Measurements from ENCODE around the gene HNRNPR.
A peak's percentile ranks its signal among the peaks of the same experiment; 100 is the strongest.

HNRNPR gene

DNA sequence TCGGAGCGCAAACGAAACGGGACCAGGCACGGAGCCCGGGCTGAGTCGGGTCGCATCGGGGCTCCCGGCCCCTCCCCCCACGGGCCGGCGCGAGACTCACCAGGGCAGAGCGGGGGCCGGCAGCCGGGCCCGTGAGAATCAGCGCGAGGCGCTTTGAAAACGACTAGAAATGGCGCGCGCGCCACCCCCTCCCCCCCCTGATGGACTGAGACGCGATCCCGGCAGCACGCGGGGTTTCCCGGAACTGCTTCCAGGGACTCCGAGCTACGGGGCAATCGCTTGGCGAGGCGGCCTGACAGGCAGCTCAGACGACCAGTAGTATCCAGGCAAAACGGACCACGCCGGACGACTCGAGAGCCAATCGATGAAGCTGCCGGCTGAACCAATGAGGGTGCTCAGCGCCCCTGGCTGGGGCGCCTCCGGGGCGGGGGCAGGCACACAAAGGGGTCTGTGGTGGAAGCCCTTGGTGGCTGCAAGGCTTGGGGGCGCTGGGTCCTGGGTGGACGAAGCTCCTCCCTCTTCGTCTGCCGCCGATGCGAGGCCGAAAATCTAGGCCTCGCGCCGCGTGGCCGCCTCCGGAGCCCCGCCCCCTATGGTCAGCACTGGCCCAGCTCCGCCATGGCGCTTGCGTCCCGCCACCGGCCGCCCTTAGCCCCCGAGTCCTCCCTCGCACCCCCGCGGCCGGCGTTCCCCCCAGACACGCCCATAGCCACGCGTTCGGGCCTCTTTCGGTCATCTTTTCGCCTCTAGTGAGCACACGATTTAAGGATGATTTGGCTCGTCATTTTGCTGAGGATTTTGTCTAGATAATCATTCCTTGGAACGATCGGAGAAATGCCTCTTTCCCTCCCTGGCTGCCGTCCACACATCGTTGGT is at the start of gene HNRNPR:
Gene HNRNPR (minus strand): TSS at position 174 of the 876 bp plus-strand sequence. CDS start 3,276 bp downstream, outside the sequence.
- no peak for TF ChIP-seq CTCF (conservative IDR thresholded peaks at IDR 0.05; ENCODE audit: control insufficient read depth, insufficient read depth, low read depth, low read length)
- DNase-seq (ENCODE audit: low read depth), result peak; percentile 100
- peak within 1 kb of the TSS; percentile 89 for H3K4me3 ChIP-seq (ENCODE audit: control insufficient read depth, low read depth, low read length)

DNA sequence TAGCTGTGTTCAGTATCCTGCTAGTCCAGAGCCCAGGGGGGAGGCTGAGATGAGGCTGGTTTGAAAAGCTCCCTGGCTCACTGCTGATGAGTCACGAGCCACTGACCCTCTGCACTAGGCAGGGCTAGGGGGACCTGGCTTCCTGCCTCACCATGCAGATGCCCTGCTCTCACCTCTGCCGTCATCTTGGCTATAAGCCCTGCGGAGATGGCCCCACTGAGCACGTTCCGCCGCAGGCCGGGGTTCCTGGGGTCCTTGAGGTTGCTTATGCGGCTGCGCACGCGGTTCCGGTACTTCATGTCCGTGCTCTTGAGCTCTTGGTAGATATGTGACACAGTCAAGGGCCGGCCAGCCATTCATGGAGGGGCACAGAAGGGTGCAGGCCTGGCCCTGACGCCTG is 49.6 kb upstream of the HNRNPR start:
- TF ChIP-seq CTCF (conservative IDR thresholded peaks at IDR 0.05; ENCODE audit: control insufficient read depth, insufficient read depth, low read depth, low read length), result no peak
- peak; percentile 94 for DNase-seq (ENCODE audit: low read depth)
- H3K4me3 ChIP-seq (ENCODE audit: control insufficient read depth, low read depth, low read length), result no peak overlapping the region

DNA sequence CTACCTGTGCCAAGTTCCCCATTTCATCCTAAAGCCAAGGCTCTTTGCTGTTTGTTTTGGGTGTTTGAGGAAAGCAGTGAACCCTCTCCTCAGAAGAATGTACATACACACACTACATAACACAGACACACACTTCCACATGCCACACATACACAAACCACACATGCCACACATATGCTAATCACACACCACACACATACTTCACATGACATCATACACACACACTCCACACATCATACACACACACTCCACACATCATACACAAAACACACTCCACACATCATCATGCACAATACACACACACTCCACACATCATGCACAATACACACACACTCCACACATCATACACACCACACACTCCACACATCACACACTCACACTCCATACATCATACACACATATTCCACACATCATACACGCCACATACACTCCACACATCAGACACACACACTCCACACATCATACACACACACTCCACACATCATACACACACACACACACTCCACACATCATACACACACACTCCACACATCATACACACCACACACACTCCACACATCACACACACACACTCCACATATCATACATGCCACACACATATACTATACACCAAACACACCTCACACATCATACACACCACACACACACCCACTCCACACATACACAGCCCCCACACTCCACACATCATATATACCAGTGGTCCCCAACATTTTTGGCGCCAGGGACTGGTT is 48.2 kb upstream of the HNRNPR start:
- no peak for DNase-seq (ENCODE audit: low read depth)
- no peak for TF ChIP-seq CTCF (conservative IDR thresholded peaks at IDR 0.05; ENCODE audit: control insufficient read depth, insufficient read depth, low read depth, low read length)
- no peak overlapping the region for H3K4me3 ChIP-seq (ENCODE audit: control insufficient read depth, low read depth, low read length)

- no peak overlapping the region for H3K4me3 ChIP-seq (ENCODE audit: control insufficient read depth, low read depth, low read length)
- TF ChIP-seq CTCF (conservative IDR thresholded peaks at IDR 0.05; ENCODE audit: control insufficient read depth, insufficient read depth, low read depth, low read length), result no peak
- no peak for DNase-seq (ENCODE audit: low read depth)
Observed at GRCh38 chr1:23389837-23390321, 45.8 kb upstream of the HNRNPR start.

DNA sequence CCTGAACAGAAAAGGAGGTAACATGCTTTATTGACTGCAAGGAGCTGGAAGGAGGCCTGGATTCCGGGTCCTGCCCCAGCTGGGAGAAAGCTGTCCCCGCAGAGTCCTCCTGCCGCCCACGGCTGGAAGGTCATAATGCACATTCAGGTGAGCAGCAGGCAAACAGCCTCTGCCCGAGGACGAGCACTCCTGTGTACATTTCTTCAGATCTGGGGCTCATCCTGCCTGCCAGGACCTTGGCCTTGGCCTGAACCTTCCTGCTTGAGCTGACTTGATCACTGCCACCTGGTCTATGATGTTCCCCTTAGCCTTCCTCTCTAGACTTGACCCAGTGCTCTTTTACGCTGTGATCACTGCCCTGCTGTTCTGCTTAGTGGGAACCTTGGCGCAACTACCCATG is 43.4 kb upstream of the HNRNPR start:
- no peak for DNase-seq (ENCODE audit: low read depth)
- TF ChIP-seq CTCF (conservative IDR thresholded peaks at IDR 0.05; ENCODE audit: control insufficient read depth, insufficient read depth, low read depth, low read length), result no peak
- no peak overlapping the region for H3K4me3 ChIP-seq (ENCODE audit: control insufficient read depth, low read depth, low read length)

DNA sequence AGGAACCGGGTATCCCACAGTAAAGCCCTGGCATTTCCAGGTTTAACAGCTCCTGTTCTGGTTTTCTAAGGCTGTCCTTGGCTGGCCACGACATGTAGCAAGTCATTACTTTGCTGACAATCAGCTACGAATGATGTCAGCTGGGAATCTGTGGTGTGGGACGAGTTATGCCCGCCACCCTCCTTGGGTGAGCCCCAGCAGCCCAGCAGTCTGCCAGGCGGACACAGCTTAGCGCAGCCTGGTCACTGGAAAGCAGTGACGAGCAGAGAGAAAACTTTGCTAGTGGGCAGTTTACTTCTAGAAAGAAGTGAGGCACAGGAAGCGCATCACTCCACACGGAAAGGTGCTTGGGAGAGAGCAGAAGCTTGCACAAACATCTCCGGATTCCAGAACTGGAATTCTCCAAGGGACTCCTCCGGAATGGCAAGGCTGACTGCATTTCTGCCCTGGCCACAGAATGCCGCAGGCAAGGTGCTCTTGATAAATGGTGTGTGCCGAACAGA is 41.1 kb upstream of the HNRNPR start:
- no peak overlapping the region for H3K4me3 ChIP-seq (ENCODE audit: control insufficient read depth, low read depth, low read length)
- no peak for DNase-seq (ENCODE audit: low read depth)
- no peak for TF ChIP-seq CTCF (conservative IDR thresholded peaks at IDR 0.05; ENCODE audit: control insufficient read depth, insufficient read depth, low read depth, low read length)
